Left ventricle myocardium superior (tissue), 1 donor: ENCODE data around the gene THUMPD3. TPM values are rescaled to one million over a fixed set of nuclear protein-coding genes. Genes with fewer than 3 reads are reported as not detected.
A peak's percentile ranks its signal among the peaks of the same experiment; 100 is the strongest.

Experiments used
- ATAC-seq: fragments of 200-7000 bp; cut with Tn5 transposase; one replicate; pipeline ENCODE4 v1.9.1; 2020; ENCODE audit warnings: mild to moderate bottlenecking, moderate library complexity
- DNase-seq: peaks from one replicate; pipeline ENCODE4 v3.0.0-alpha.2; 2020
- intact Hi-C: fragments of 100-400 bp; cut with micrococcal nuclease; formaldehyde crosslinking; loops from one replicate; pipeline ENCODE4 v1.11.0; 2022
- long read RNA-seq: library from polyadenylated mRNA; unstranded; transcript quantifications from one replicate; pipeline ENCODE4 v2.0.0, GENCODE V29; 2021
- total RNA-seq: library from RNA; stranded (reverse); fragmentation: NEBNext Ultra II Directional; extraction: Animal tissue kit (Norgen Biotek cat#: 25700); gene quantifications from one replicate; pipeline ENCODE4 v1.2.1, GENCODE V29; 2021
- donor health status: DM: no; HTN: yes; CAD: no; lungs with severe emphysema.

Gene THUMPD3, protein sequence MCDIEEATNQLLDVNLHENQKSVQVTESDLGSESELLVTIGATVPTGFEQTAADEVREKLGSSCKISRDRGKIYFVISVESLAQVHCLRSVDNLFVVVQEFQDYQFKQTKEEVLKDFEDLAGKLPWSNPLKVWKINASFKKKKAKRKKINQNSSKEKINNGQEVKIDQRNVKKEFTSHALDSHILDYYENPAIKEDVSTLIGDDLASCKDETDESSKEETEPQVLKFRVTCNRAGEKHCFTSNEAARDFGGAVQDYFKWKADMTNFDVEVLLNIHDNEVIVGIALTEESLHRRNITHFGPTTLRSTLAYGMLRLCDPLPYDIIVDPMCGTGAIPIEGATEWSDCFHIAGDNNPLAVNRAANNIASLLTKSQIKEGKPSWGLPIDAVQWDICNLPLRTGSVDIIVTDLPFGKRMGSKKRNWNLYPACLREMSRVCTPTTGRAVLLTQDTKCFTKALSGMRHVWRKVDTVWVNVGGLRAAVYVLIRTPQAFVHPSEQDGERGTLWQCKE
- total RNA-seq = 58.6 TPM
- long read RNA-seq, transcript THUMPD3-206 (10 exons, 2,877 nt) = major isoform, 20 of 71 reads
- long read RNA-seq, transcript THUMPD3-201 (10 exons, 3,961 nt) = minor isoform, 7 of 71 reads
- long read RNA-seq, partial matches to known transcripts = 8 of 71 reads
- long read RNA-seq, other reads (novel, unspliced or antisense) = 36 of 71 reads

GRCh38 chr3:9362731-9363530, at the start of gene THUMPD3:
Gene THUMPD3 (plus strand): TSS chr3:9363054. CDS start chr3:9365069, 2,015 bp downstream.
- ATAC-seq = peak; percentile 99
- peak; percentile 95 for DNase-seq
- intact Hi-C loops = no loop called here

DNA sequence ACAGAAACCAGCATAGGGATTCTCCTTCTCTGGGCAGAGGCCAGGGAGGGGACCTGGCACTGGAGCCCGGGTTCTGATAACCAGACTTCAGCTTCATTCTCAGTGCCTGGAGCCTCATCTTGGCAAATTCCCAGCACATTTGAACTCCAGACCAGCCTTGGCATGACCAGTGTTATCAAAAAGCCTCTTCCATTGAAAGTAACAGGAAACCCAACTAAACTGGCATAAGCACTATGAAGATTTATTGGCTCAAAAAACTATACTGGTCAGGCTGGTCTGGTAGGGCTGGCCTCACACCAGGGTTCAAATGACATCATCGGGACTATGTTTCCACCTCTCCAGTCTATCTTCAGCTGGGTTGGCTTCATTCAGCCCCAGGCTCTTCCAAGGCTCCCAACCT, 48.1 kb upstream of the THUMPD3 start:
- DNase-seq (no peak), ATAC-seq (peak; percentile 44)
- intact Hi-C loops = no loop called here

GRCh38 chr3:9316881-9317361, 45.9 kb upstream of the THUMPD3 start:
- peak; percentile 73 for ATAC-seq
- peak; percentile 35 for DNase-seq
- intact Hi-C loops = no loop called here

- intact Hi-C loops = no loop called here
- ATAC-seq (no peak), DNase-seq (no peak)
These were observed 40.1 kb upstream of the THUMPD3 start for GRCh38 chr3:9322780-9323179.

- no peak for ATAC-seq
- no peak for DNase-seq
- intact Hi-C loops = no loop called here
These were observed 37.9 kb upstream of the THUMPD3 start for GRCh38 chr3:9324944-9325343.

DNA sequence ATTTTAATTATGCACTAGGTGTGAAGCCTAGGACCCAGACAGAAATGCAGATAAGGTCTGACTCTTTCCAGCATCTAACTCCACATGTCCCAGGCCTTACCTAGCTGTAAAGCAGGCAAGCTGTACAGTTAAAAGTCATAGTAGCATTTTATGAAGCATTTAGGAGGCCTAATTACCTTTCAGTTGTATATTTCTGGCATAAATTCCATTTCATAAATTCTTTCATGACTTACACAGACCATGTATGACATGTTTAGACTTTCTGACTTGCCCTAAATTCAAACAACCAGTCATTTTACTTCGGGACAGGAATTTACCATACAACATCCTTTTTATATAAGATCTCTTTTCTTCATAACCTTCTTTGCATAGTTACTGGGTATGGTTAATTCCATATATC, 35.3 kb upstream of the THUMPD3 start:
- no peak for ATAC-seq
- no peak for DNase-seq
- intact Hi-C loops = no loop called here

- DNase-seq (no peak), ATAC-seq (no peak)
- intact Hi-C loops = no loop called here
These were observed 32.6 kb upstream of the THUMPD3 start for GRCh38 chr3:9330166-9330703.

- DNase-seq (no peak), ATAC-seq (no peak)
- intact Hi-C loops = no loop called here
These were observed 31.7 kb upstream of the THUMPD3 start for GRCh38 chr3:9331171-9331570.

DNA sequence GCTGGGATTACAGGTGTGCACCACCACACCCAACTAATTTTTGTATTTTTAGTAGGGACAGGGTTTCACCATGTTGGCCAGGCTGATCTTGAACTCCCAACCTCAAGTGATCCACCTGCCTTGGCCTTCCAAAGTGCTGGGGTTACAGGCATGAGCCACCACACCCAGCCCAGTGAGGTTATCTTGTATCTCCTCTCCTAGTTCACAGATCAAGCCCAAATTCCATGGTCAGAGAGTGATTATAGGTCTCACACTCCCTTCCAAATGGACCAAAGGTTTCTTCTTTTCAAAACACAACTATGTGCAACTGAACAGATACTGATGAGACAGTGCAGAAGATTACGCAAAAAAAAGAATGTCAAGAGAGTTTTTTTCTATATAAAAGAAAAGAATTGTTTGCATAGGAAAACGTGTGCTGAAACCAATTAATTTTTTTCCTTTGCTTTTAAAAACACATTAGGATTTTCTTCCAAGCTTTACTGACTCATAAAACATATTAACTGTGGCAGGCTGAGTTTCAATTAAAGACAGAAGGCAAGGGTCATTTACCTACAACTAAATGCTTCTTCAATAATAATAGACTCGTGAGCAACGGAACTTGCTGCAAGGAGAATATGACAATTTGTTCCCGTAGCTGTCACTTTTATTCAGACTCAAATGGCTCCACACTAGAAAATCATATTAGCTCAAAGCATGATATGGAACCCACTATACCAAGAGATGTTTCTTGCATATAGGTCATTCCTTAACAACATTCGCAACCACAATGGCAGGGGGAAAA, 30.4 kb upstream of the THUMPD3 start:
- ATAC-seq = no peak
- intact Hi-C loops = no loop called here
- DNase-seq = no peak

DNA sequence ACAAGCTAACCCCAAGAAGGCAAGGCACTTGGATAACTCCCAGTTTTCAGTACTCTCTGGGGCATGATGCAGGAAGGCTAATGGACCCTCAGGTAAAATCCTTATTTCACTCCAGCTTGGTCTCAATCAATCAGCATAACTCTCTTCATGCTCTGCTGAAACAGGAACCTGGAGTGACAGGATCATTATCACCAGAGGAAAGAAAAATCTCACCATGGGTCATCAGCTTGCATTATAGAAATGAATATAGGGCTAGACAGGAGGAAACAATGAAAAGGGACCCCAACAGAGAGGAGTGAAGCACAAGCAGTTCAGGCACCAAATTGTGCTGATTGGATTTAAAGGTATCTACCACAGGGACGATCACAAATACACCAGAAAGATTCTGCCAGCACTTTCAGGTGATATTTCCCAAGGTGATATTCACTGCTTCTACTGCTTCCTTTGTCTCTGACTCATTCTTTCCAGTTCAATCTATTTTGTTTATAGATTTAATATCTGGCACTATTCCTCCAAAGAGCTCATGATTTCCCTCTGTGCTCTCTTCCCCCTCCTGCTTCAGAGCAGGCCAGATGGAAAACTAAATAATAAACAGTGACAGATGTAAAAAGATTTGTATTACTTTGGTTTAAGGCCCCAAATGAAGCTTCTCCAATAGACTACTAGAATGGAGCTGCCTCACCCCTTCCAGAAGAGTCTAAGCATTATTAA, 22.9 kb upstream of the THUMPD3 start:
- DNase-seq (no peak), ATAC-seq (no peak)
- intact Hi-C loops = no loop called here

- DNase-seq (no peak), ATAC-seq (no peak)
- intact Hi-C loops = no loop called here
These were observed 22.4 kb upstream of the THUMPD3 start for GRCh38 chr3:9340472-9340902.

DNA sequence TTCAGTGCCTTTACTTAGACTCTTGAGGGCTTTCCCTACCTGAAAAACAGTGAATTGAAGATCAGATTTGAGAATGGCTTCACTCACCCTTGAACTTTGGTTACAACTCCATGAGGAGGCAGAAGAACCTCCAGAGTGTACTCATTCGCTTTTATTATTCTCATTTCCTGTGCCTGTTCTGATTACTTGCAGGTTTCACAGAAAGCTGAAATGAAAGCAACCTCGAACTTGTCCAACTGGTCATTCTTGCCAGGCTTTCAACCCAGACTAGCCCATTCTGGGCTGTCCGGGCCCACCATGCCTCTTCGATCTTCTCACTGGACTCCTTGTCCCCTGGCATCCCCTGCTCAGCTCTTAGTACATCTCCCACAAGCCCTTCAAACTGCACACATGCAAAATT, 20.2 kb upstream of the THUMPD3 start:
- intact Hi-C loops = no loop called here
- ATAC-seq (no peak), DNase-seq (no peak)

GRCh38 chr3:9343115-9343514, 19.7 kb upstream of the THUMPD3 start:
- no peak for ATAC-seq
- no peak for DNase-seq
- intact Hi-C loops = no loop called here

- intact Hi-C loops = no loop called here
- ATAC-seq (no peak), DNase-seq (no peak)
These were observed 17.8 kb upstream of the THUMPD3 start for GRCh38 chr3:9345041-9345440.

GRCh38 chr3:9346141-9346540, 16.7 kb upstream of the THUMPD3 start:
- DNase-seq (no peak), ATAC-seq (no peak)
- intact Hi-C loops = no loop called here

DNA sequence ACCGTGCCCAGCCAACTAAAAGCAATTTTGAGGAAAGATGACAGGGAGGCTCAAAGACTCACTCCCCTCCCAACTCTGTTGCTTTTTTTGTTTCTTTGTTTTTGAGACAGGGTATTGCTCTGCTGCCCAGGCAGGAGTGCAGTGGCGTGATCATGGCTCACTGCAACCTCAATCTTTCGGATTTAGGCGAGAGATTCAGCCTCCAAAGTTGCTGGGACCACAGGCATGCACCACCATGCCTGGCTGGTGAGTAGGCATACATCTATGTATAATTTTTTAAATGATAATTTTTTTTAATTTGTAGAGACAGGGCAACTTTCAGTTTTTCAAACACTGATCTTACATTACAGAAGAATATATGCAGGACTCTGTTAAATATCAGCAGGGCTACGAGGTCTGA, 15.8 kb upstream of the THUMPD3 start:
- ATAC-seq = no peak
- DNase-seq = no peak
- intact Hi-C loops = no loop called here

GRCh38 chr3:9347887-9348286, 15.0 kb upstream of the THUMPD3 start:
- ATAC-seq = no peak
- intact Hi-C loops = no loop called here

More at GRCh38 chr3:9347887-9348286, 15.0 kb upstream of the THUMPD3 start:
- DNase-seq = no peak
